Nucleus accumbens (tissue), 56 donors: ENCODE results near the gene PRTN3.
"Not testable (repeated sequence)": the region's sequence is repeated elsewhere in the genome, so short reads cannot be mapped to it uniquely, and the experiment has no call there.

ENCODE experiments used
- DNase-seq, 56 donors: peaks; one replicate each; lab custom pipeline; 2025; lab: John Stamatoyannopoulos, UW

The PRTN3 gene

DNA sequence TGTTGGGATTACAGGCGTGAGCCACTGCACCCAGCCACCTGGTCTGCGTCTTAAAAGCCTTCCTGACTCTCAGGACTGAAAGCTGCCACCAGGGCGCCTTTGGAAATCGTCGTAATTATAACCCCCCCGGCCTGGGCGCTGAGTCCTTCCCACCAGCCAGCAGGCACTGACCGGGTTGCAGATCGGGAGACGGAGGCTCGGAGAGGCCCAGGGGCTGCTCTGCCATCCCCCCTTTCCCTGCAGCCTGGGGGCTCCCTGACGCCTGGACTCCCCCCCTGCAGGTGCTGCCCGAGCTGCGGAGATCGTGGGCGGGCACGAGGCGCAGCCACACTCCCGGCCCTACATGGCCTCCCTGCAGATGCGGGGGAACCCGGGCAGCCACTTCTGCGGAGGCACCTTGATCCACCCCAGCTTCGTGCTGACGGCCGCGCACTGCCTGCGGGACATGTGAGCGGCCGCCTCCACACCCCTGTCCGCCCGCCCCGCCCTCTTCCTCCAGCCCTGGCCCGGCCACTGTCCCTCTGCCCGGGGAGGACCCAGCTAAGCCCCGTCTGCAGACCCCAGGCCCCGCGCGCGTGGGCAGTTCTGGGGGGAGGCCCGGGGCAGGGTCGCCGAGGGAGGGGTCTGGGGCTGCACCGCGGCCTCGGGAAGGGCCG, 2.5 kb downstream of the PRTN3 start:
- DNase-seq: peak in 2 of 56 donors; percentile 8 to 22

DNA sequence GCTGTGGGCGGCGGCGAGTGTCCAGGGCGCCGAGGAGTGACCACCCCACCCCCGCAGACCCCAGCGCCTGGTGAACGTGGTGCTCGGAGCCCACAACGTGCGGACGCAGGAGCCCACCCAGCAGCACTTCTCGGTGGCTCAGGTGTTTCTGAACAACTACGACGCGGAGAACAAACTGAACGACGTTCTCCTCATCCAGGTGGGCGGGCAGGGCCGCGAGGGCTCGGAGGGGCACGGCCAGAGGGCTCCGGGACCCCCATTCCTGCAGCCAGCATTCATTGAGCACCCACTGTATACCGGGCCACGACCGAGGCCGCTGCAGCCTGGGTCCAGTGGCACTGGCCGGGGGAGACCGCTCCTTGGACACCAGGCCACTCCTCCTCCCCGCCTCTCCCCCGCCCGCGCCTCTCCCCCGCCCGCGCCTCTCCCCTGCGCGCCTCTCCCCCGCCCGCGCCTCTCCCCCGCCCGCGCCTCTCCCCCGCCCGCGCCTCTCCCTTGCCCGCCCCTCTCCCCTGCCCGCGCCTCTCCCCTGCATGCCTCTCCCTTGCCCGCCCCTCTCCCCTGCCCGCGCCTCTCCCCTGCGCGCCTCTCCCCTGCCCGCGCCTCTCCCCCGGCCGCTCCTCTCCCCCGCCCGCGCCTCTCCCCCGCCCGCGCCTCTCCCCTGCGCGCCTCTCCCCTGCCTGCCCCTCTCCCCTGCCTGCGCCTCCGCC, 3.2 kb downstream of the PRTN3 start:
- DNase-seq: peak in 1 of 56 donors; percentile 54

DNA sequence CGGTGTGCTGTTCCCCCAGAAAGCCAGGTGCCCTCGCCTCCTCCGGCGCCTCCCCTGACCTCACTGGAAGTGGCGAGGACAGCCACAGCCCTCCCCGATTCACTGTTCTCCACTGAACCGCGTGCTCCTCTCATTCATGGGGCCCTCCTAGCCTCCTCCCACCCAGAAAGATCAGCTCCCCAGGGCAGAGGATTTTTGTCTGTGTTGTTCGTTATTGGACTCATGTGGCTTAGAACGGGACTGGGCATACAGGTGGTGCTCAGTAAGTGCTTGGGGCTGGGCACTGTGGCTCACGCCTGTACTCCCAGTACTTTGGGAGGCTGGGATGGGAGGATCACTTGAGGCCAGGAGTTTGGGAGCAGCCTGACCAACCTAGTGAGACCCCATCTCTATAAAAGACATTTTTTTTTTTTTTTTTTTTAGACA, 3.8 kb downstream of the PRTN3 start:
- no peak for DNase-seq

DNA sequence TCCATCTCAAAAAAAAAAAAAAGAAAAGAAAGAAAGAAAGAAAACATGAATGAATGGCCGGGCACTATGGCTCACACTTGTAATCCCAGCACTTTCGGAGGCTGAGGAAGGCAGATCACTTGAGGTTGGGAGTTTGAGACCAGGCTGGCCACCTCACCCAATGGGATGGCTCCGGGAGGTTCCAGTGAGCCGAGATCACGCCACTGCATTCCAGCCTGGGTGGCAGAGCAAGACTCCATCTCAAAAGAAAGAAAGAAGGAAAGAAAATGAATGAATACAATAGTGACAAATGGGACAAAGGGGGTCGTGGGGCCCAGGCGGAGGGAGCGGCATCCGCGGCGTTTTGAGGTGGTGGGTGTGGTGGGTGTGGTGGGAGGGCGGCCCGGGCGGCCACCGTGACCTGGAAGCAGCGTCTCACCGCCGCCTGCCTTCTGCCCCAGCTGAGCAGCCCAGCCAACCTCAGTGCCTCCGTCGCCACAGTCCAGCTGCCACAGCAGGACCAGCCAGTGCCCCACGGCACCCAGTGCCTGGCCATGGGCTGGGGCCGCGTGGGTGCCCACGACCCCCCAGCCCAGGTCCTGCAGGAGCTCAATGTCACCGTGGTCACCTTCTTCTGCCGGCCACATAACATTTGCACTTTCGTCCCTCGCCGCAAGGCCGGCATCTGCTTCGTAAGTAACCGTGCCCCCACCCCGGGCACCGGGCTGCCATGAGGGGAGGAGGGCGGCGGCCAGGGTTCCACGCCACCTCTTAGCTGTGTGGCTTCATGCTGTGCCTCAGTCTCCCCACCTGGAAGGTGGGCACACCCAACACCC, 5.1 kb downstream of the PRTN3 start:
- DNase-seq: no peak

DNA sequence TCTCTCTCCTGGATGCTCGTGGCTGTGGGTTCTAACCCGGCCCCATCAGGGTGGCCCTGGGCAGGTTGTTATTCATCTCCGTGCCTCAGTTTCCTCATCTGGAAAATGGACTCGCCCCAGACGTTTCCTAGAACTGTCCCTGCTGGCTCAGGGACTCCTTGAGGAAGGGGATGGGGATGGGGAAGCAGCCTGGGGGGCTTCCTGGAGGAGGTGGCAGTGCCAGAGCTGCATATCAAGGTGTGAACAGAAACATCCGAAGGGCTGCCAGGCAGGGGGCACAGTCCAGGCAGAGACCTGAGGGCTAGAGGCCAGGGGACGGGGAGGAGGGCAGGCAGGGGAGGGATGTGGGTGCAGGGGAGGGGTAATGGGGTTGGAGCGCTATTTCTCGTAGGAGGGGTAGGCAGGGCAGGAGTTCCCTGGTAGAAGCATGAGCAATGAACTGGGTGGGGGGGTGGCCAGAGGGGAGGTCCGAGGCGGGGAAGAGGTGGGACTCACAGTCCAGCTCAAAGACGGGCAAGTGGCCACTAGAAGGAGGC, 7.7 kb downstream of the PRTN3 start:
- no peak for DNase-seq

DNA sequence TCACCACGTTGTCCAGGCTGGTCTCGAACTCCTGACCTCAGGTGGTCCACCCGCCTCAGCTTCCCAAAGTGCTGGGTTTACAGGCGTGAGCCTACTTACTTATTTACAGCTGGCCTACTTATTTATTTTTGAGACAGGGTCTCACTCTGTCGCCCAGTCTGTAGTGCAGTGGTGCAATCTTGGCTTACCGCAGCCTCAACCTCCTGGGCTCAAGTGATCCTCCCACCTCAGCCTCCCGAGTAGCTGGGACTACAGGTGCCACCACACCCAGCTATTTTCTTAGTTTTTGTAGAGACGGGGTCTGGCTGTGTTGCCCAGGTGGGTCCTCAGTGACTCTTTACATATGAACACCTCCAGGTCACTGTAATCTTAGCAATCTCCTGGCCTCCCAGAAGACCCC, 8.4 kb downstream of the PRTN3 start:
- not testable (repeated sequence) for DNase-seq

DNA sequence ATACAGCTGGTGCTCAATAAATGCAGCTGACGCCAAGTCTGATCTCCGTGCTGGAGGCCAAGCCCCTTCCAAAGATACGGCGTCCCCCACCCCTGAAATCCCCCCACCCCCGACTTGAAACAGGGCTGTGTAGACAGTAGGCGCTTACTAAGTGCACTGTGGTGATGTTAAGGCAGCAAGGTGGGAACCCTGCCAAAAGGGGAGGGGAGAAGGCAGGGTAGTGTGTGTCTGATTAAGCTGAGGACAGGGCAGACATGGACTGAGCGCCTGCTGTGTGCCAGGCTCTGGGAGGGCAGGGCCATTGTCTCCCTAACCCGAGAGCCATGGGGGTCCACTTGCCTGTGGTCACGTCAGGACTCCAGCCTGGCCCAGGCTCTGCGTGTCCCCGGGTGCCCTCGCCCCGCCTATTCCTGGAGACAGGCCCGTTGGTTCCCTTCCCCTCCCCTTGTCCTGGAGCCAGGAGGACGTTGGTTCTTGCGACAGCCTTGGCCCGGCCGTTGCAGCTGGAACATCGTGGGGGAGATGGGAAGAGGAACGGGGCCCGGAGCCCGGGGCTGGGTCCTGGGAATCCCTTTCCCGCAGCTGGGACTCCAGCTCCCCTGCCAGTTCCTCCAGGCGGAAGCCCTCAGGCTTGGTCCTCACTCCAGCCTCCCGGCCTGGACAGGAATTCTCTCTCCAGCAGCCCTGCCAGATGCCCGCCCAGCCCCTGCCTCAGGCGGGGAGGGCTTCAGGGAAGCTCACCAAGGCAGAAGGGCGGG, 9.6 kb downstream of the PRTN3 start:
- peak in 17 of 56 donors; percentile 6 to 59 (median 25) for DNase-seq

DNA sequence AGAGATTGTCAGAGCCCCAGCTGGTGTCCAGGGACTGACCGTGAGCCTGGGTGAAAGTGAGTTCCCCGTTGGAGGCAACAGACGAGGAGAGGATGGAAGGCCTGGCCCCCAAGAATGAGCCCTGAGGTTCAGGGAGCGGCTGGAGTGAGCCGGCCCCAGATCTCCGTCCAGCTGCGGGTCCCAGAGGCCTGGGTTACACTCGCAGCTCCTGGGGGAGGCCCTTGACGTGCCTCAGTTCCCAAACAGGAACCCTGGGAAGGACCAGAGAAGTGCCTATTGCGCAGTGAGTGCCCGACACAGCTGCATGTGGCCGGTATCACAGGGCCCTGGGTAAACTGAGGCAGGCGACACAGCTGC, 10.2 kb downstream of the PRTN3 start:
- no peak for DNase-seq

DNA sequence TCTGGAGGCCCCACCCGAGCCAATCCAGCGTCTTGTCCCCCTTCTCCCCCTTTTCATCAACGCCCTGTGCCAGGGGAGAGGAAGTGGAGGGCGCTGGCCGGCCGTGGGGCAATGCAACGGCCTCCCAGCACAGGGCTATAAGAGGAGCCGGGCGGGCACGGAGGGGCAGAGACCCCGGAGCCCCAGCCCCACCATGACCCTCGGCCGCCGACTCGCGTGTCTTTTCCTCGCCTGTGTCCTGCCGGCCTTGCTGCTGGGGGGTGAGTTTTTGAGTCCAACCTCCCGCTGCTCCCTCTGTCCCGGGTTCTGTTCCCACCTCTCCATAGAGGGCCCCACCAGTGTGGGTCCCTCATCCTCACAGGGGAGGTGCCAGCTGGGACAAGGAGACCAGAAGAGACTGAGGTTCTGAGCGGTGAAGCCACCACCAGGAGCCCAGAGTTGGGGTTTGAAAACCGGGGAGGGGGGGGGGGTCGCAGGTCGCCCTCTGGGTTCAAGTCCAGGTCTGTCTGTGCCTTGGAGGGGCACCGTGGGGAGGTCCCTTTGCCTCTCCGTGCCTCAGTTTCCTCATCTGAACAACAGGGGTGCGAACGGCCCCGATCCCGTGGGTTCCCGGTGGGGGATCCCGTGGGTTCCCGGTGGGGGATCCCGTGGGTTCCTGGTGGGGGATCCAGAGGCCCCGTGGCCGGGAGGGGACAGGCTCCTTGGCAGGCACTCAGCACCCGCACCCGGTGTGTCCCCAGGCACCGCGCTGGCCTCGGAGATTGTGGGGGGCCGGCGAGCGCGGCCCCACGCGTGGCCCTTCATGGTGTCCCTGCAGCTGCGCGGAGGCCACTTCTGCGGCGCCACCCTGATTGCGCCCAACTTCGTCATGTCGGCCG, 11.6 kb downstream of the PRTN3 start, which contains the start of gene ELANE:
Gene ELANE (plus strand): TSS at position 168 of the 878 bp plus-strand sequence. CDS start 26 bp downstream, at position 194.
- no peak for DNase-seq

DNA sequence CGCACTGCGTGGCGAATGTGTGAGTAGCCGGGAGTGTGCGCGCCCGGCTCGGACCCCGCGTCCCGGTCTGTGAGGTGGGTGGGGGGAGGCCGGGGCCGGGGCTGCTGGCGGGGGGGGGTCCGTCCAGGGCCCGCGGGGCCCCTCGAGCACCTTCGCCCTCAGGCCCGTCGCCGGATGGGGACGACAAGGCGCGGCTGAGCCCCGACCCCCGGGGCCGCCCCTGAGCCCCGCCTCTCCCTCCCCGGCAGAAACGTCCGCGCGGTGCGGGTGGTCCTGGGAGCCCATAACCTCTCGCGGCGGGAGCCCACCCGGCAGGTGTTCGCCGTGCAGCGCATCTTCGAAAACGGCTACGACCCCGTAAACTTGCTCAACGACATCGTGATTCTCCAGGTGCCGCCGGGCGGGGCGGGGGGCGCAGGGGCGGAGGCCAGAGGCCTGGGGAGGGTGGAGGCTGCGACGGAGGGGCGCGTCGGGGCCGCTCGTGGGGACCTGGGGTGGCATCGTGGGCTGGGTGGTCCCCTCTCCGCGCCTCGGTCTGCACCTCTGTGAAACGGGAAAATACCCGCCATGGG, 12.3 kb downstream of the PRTN3 start:
- no peak for DNase-seq

DNA sequence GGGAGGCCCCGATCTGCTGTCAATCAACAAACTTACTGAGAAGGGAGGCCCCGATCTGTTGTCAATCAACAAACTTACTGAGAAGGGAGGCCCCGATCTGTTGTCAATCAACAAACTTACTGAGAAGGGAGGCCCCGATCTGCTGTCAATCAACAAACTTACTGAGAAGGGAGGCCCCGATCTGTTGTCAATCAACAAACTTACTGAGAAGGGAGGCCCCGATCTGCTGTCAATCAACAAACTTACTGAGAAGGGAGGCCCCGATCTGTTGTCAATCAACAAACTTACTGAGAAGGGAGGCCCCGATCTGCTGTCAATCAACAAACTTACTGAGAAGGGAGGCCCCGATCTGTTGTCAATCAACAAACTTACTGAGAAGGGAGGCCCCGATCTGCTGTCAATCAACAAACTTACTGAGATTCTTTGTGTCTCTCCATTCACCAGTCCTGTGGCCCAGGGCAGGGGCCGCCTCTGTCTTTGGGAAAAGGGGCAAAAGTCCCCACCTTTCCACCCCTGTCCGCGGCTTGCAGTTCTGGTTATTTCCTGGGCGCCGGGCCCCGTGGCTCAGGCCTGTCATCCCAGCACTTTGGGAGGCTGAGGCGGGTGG, 12.9 kb downstream of the PRTN3 start:
- DNase-seq: not testable (repeated sequence)

DNA sequence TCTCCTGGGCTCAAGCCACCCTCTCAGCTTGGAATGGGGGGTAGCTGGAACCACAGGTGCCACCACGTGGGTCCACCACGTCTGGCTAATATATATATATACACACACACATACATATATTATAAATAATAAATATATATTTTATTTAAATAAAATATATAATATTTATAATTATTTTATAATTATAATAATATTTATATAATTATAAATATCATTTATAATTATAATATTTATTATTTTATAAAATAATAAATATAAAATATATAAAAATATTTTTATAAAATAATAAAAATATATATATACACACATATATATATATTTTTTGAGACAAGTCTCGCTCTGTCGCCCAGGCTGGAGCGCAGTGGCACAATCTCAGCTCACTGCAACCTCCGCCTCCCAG, 13.8 kb downstream of the PRTN3 start:
- no peak for DNase-seq

DNA sequence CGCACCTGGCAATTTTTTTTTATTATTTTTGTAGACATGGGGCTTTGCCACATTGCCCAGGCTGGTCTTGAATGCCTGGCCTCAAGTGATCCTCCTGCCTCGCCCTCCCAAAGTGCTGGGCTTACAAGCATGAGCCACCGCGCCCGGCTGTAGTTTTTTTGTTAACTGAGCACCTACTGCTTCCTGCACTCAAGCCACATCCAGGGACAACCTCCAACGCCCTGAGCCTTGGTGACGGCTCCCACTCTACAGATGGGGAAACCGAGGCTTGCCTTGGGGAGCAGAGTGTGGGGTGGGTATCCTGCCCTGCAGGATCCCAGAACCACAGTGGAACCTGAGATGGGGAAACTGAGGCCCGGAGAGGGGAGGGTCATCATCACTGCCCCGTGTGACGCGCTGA, 14.3 kb downstream of the PRTN3 start:
- no peak for DNase-seq

DNA sequence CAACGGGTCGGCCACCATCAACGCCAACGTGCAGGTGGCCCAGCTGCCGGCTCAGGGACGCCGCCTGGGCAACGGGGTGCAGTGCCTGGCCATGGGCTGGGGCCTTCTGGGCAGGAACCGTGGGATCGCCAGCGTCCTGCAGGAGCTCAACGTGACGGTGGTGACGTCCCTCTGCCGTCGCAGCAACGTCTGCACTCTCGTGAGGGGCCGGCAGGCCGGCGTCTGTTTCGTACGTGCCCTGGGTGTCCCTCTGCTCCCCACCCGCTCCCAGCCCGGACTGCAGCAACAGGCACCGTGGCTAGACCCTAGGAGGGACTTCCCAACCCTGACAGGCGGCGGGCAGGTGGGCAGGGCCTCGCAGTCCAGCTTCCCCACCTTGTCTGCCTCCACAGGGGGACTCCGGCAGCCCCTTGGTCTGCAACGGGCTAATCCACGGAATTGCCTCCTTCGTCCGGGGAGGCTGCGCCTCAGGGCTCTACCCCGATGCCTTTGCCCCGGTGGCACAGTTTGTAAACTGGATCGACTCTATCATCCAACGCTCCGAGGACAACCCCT, 14.8 kb downstream of the PRTN3 start:
- no peak for DNase-seq

DNA sequence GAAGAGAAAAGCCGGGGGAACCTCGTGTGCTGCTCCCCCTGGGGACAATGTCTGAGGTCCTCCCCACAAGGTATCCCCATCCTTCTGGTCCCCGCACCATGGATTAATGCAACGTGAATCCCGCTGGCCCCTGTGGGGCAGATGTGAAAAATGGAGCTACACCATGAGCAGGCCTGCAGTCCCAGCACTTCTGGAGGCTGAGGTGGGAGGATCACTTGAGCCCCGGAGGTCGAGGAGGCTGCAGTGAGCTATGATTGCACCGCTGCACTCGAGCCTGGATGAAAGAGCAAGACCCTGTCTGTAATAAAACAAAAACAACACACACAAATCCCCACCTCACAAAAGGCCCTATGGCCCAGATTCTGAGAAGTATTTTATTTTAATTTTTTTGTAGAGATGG, 17.5 kb downstream of the PRTN3 start:
- DNase-seq: no peak

DNA sequence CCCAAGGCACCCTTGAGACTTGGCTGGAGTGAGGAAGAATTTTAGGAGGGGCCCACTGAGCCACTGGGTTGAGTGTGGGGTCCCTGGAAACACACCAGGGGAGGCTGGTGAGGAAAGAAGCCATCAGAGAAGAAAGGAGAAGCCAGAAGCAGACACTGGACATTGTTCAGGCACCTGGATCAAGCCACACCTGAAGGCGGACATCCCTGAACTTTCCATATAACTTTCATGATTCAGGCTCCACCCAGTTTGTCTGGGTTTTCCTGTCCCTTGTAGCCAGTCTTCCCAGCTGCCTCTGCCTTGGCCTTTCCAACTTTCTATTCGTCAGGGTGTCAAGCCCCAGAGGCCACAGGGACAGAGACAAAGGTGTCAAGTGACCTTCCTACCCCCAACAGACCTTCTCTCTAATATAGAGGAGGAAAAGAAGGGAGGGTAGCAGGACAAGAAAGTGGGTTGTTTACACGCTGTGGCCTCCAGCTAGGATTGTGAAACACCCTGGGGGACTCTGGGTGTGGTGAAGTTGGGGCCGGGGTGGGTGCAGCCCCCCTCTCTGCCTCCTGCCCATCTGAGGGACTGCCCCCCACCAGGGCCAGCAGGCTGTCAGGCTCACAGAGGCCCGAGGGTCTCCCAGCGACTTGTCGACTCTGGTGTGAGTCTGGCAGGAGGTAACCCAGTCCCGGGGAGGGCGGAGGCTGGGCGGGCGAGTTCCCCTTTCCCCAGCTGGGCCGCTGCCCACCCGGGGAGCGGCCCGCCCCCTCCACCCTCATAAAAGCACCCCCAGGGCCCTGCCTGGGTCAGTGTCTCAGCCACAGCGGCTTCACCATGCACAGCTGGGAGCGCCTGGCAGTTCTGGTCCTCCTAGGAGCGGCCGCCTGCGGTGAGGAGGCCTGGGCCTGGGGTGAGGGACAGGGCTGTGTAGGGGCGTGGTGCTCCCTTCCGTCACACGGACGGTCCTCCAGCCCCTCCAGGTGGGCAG, 18.4 kb downstream of the PRTN3 start, which contains the start of gene CFD:
Gene CFD (plus strand): TSS at position 797 of the 976 bp plus-strand sequence. CDS start 26 bp downstream, at position 823.
- DNase-seq: peak in 3 of 56 donors; percentile 13 to 21 (median 19)
